Measurements from ENCODE around the gene SNX3. TPM values are rescaled to one million over a fixed set of nuclear protein-coding genes. Genes with fewer than 3 reads are reported as not detected.
A peak's percentile ranks its signal among the peaks of the same experiment; 100 is the strongest.

Gene SNX3
- total and polyA plus RNA-seq, 2 donors (not counting 1 experiment from before 2014, with no cell fraction given): 96.0 to 130 TPM

DNA sequence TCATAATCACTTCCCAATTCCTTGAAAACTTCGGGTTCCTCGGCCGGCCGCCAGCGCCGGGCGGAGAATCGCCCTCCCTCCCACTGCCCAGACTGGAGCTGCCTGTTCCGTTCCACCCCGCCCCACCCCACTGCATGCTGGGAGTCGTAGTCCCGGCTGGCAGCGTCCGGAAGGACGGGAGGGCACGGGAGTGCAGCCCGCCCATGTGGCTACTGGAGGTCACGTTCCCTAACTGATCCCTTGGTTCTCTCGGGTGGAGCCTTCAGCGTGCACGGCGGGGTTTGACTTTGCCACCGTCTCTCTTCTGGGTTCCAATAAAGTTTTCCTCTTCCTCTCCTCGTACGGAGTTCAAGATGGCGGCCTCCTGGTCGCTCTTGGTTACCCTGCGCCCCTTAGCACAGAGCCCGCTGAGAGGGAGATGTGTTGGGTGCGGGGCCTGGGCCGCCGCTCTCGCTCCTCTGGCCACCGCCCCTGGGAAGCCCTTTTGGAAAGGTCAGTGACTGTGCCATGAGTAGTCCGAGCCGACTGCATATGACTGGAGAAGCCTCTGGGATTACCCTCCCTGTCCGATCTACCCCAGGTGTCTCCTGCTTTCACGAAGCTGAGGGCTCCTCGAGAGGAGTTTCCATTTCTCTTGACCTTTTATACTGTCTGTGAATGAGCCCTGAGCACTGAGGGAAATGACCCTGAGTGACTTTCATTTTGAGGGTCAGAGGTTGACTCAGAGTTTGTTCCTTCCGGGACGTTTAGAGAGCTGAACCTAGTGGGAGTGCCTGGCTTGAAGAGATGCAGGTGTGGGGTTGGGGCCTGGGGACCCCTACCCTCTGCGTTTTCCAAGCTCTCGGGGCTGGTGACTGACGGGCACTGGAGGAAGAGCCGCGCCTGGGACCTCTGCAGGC, 34.1 kb upstream of the SNX3 start, which contains the start of gene AFG1L:
Gene AFG1L (plus strand): TSS at position 328 of the 899 bp plus-strand sequence. CDS start 26 bp downstream, at position 354.
- Mint-ChIP-seq H3K9me3 (ENCODE audit: insufficient read depth) (no peaks in the 10 kb centered on the region), H3K4me3 (peak within 1 kb of the TSS; percentile 97), H3K4me1 (peaks cover 33% of the 10 kb centered on the region), H3K27ac (peak within 1 kb of the TSS; percentile 97), H3K27me3 (no peaks in the 10 kb centered on the region)
- CTCF ChIA-PET: interaction anchor here (0.6 to 2.3 kb wide), 4 partner anchors 12 to 74 kb away, joined by 3 to 12 read pairs (median 4); partner anchors contain the start of gene SNX3
- Histone ChIP-seq H3K9me3 (ENCODE audit: control extremely low read depth in 1 of 3, control insufficient read depth in 2 of 3, insufficient read depth in 1 of 3, low read length in 2 of 3) (peaks cover 0 to 4% (median 0%) of the 10 kb centered on the region in 3 donors), H3K36me3 (replicated peaks in 1 of 2; ENCODE audit: control extremely low read depth in 1 of 2, control insufficient read depth in 1 of 2, extremely low read depth in 1 of 2, insufficient read depth in 2 of 2, low read length in 1 of 2) (no peaks in the 10 kb centered on the region), H3K4me2 (replicated peaks; ENCODE audit: low read depth, low read length, poor library complexity, severe bottlenecking) (peak within 1 kb of the TSS; percentile 89), H3K9ac (ENCODE audit: low read length) (peak within 1 kb of the TSS; percentile 90), H3K27ac (ENCODE audit: low read length in 2 of 2) (peak within 1 kb of the TSS; percentile 91 to 98), H4K20me1 (ENCODE audit: control insufficient read depth, insufficient read depth, low read length, poor library complexity, severe bottlenecking) (no peaks in the 10 kb centered on the region), H3K79me2 (ENCODE audit: control insufficient read depth, insufficient read depth, low read length) (peaks cover 15% of the 10 kb centered on the region), H3K4me1 (ENCODE audit: control insufficient read depth in 2 of 2, insufficient read depth in 2 of 2, low read length in 2 of 2) (peaks cover 12 to 16% of the 10 kb centered on the region in 2 donors), H2AFZ (ENCODE audit: insufficient read depth, low read depth, low read length, poor library complexity, severe bottlenecking) (peak within 1 kb of the TSS; percentile 99), H3K4me3 (ENCODE audit: control extremely low read depth in 1 of 5, extremely low read depth in 1 of 5, insufficient read depth in 1 of 5, low read depth in 2 of 5, low read length in 4 of 5) (peak within 1 kb of the TSS; percentile 84 to 98 (median 95)), H3K27me3 (replicated peaks in 1 of 4; ENCODE audit: control extremely low read depth in 1 of 4, control insufficient read depth in 3 of 4, insufficient read depth in 4 of 4, low read length in 3 of 4) (no peaks in the 10 kb centered on the region)
- WGBS (ENCODE audit: insufficient coverage): 2% methylated on average over 41 of the region's 46 CpGs
- intact Hi-C loops (cut with micrococcal nuclease): loop anchor here (1.0 to 10.0 kb wide), 3 partner anchors 34 to 220 kb away; partner anchors contain the start of genes OSTM1 and SNX3
- peak; percentile 90 for ATAC-seq (ENCODE audit: low read depth)
- TF ChIP-seq EZH2 (IDR thresholded peaks at IDR 0.05; ENCODE audit: borderline replicate concordance, insufficient read depth, low read depth, low read length, poor library complexity, severe bottlenecking): no peak
- TF ChIP-seq, protein P1, sequence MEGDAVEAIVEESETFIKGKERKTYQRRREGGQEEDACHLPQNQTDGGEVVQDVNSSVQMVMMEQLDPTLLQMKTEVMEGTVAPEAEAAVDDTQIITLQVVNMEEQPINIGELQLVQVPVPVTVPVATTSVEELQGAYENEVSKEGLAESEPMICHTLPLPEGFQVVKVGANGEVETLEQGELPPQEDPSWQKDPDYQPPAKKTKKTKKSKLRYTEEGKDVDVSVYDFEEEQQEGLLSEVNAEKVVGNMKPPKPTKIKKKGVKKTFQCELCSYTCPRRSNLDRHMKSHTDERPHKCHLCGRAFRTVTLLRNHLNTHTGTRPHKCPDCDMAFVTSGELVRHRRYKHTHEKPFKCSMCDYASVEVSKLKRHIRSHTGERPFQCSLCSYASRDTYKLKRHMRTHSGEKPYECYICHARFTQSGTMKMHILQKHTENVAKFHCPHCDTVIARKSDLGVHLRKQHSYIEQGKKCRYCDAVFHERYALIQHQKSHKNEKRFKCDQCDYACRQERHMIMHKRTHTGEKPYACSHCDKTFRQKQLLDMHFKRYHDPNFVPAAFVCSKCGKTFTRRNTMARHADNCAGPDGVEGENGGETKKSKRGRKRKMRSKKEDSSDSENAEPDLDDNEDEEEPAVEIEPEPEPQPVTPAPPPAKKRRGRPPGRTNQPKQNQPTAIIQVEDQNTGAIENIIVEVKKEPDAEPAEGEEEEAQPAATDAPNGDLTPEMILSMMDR (IDR thresholded peaks at IDR 0.05): no peak
- DNase-seq: peak; percentile 93
- POLR2A ChIA-PET: interaction anchor here (0.6 to 3.2 kb wide), 5 partner anchors 15 to 835 kb away, joined by 3 to 35 read pairs (median 4); partner anchors contain the start of genes PDSS2 and SNX3

Measured in B cell (primary cell).